AG09309 (cell line): Measurements from ENCODE around the gene MKX.

Experiments
- DNase-seq: peaks from one replicate; pipeline ENCODE4 v3.0.0-alpha.2; 2010; ENCODE audit warnings: low read depth
- H3K4me3 ChIP-seq: 2 replicates; pipeline ENCODE4 v1.5.1; 2011; ENCODE audit warnings: mild to moderate bottlenecking, low read depth, low read length, moderate library complexity; ENCODE audit not compliant: control insufficient read depth
- CTCF ChIP-seq: IDR thresholded peaks from 2 replicates; pipeline ENCODE4 v1.5.1; 2011; ENCODE audit warnings: mild to moderate bottlenecking, low read depth, low read length, inconsistent platforms; ENCODE audit not compliant: insufficient read depth, control insufficient read depth; ENCODE audit errors: missing control alignments

MKX gene

GRCh38 chr10:27635699-27636270 lies 109.8 kb downstream of the MKX start:
- no peak for TF ChIP-seq CTCF
- DNase-seq = no peak
- H3K4me3 ChIP-seq = no peak overlapping the region

GRCh38 chr10:27635290-27635689 lies 110.3 kb downstream of the MKX start:
- no peak overlapping the region for H3K4me3 ChIP-seq
- no peak for DNase-seq
- TF ChIP-seq CTCF = no peak

- no peak overlapping the region for H3K4me3 ChIP-seq
- DNase-seq = no peak
- no peak for TF ChIP-seq CTCF
Observed at GRCh38 chr10:27628621-27629020, 117.0 kb downstream of the MKX start.

- no peak for TF ChIP-seq CTCF
- no peak overlapping the region for H3K4me3 ChIP-seq
- no peak for DNase-seq
Observed at GRCh38 chr10:27626890-27627289, 118.7 kb downstream of the MKX start.

- no peak overlapping the region for H3K4me3 ChIP-seq
- DNase-seq = no peak
- TF ChIP-seq CTCF = no peak
Observed at GRCh38 chr10:27625452-27626211, 120.0 kb downstream of the MKX start.

- no peak for TF ChIP-seq CTCF
- no peak overlapping the region for H3K4me3 ChIP-seq
- DNase-seq = no peak
Observed at GRCh38 chr10:27624941-27625340, 120.7 kb downstream of the MKX start.
